SHP77 treated with DMSO at 0.1 percent for 48 hours (cell line): Measurements from ENCODE around the gene DPEP3.
"Not testable (repeated sequence)": the region's sequence is repeated elsewhere in the genome, so short reads cannot be mapped to it uniquely, and the experiment has no call there.

Experiments
- DNase-seq: peaks from one replicate; lab custom pipeline; 2025; lab: John Stamatoyannopoulos, UW

DPEP3 gene

DNA sequence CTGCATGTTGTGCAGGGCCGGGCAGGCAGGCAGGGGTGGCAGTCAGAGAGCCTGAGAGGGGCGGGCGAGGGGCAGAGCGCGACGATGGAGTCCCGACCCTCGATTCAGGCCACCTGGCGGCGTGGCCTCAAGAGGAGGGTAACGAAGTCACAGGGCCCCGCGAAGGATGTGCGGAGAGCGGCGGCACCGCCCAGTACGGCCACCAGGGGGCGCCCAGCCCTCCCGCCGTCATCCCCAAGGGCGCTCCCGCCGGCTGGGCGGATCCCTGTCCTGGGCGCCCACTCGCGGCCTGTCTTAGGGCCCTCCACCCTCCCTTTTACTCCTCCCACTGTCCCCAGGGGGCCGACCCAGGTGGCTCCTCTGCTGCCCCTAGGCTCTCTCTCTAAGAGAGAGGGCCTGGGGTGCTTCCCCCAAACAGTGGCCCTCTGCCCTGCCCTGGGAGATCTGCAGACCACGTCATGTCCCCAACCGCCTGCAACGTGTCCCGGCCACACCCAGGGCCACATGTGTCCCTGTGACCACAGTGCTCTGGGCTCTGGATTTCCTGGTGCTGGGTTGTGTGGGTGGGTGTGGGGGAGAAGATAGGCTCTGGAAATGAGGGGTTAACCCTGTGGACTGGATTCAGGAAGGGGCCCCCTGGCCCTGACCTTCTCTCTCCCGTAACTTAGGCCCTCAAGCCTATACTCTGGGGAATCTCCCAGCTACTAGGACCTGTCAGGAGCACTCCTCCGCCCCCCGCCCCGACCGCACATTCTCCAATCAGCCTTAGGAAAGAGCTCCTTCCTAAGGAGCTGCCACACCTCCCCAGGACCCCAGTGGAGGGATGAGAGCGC, 13.1 kb upstream of the DPEP3 start:
- peak; percentile 41 for DNase-seq

DNA sequence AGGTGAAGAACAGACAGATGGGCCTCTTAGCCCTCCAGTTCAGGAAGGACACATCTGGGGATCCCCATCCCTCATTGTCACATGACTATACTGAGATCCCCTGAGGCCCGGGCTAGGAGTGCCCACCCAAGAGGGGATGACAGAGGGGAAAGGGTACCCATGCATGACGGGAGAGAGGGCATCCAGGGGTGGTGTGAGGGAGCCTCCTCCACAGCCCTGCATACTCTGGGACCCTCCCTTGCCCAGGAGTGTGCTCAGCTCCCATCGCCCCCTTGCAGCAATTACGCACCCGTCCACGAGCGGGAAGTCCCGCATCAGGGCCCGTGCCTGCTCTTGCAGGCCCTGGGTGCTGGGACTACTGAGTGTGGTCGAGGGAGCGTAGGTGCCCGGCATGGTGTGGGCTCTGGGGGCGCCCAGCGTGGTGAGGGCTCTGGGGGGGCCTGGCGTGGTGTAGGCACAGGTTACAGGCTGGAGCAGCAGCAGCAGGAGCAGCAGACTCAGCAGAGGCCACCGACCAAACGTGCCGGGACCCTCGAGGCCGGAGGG, 12.4 kb upstream of the DPEP3 start:
- DNase-seq: no peak

DNA sequence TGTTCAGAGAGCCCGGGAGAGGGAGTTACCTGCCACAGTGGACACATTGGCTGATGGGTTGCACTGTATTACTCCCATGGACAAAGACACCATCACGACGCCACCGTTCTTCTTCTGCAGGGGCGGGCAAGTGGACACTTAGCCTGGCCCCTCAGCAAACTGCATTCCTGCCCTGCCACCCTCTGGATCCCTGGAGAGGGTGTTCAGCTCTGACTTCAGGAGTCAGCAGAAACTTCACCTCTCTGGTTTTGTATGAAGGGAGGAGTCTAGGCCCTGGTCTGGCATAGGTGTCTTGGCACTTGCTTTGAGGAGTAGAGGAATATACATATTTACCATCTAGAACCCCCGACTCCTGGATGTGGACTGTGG, 9.7 kb upstream of the DPEP3 start:
- no peak for DNase-seq

- DNase-seq: no peak
Observed at GRCh38 chr16:67989322-67990017, 9.2 kb upstream of the DPEP3 start.

DNA sequence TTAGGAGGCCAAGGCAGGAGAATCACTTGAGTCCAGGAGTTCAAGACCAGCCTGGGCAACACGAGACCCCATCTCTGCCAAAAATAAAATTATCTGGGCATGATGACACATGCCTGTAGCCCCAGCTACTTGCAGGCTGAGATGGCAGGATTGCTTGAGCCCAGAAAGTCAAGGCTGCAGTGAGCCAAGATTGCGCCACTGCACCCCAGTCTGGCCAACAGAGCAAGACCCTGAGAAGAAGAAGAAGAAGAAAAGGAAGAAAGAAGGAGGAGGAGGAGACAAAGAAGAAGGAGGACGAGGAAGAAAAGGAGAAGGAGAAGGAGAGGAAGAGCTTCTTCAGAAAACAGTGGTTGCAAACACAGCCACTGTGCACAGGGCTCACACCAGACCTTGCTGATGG, 8.4 kb upstream of the DPEP3 start:
- DNase-seq: no peak

DNA sequence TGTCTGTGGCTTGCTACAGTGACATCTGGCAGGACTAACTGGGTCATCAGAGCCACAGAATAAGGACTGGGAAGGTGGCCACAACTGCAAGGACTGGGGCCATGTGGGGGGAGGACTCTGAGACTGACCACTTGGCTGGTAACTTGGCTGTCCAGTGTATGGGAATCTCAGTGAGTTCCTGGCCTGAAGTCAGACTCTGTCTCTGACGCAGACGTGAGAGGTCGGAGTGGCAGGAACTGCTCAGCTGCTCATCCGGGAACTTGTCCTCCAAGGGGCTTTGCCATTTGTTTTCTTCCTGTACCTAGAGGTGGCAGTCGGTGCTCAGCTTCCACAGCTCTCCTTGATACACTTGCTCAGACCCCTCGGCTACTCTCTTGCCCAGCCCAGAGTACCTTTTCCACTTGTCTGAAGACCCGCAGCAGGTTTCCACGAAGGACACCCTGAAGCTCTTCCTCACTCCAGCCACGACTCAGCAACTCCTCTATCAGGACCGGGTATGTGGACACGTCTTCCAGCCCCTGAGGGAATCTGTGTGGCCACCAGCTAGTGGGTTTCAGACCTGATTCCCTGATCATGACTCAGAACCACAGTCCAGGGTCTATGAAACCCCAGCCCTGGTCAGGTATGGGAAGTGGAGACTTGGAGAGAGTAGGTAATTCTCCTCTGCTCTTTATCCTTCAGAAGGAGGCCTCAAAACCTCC, 7.3 kb upstream of the DPEP3 start:
- DNase-seq: no peak

DNA sequence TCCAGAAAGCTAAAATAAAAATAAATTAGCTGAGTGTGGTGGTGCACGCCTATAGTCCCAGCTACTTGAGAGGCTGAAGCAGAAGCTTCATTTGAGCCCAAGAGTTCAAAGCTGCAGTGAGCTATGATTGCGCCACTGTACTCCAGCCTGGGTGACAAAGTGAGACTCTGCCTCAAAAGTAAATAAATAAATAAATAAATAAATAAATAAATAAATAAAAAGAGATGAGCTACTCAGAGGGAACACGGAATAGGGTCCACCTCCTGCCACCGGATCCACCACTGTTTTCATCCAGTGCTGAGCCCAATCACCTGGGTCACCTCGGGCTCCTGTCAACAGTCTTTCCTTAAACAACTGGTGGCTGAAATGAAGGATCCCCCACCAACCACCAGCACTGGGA, 6.7 kb upstream of the DPEP3 start:
- no peak for DNase-seq

DNA sequence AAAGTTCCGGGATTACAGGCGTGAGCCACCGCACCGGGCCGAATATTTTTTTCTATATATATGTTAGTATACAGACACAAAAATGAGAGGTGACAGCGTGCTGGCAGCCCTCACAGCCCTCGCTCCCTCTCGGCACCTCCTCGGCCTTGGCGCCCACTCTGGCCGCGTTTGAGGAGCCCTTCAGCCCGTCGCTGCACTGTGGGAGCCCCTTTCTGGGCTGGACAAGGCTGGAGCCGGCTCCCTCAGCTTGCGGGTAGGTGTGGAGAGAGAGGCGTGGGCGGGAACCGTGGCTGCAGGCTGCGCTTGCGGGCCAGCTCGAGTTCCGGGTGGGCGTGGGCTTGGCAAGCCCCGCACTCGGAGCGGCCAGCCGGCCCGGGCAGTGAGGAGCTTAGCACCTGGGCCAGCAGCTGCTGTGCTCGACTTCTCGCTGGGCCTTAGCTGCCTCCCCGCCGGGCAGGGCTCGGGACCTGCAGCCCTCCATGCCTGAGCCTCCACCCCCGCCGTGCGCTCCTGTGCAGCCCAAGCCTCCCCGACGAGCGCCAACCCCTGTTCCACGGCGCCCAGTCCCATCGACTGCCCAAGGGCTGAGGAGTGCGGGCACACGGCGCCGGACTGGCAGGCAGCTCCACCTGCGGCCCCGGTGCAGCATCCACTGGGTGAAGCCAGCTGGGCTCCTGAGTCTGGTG, 1.9 kb upstream of the DPEP3 start:
- no peak for DNase-seq

- DNase-seq: no peak
Observed at GRCh38 chr16:67977469-67978227, 2.7 kb downstream of the DPEP3 start.

- DNase-seq: no peak
Observed at GRCh38 chr16:67977005-67977404, 3.3 kb downstream of the DPEP3 start.

- no peak for DNase-seq
Observed at GRCh38 chr16:67976205-67976604, 4.1 kb downstream of the DPEP3 start.

DNA sequence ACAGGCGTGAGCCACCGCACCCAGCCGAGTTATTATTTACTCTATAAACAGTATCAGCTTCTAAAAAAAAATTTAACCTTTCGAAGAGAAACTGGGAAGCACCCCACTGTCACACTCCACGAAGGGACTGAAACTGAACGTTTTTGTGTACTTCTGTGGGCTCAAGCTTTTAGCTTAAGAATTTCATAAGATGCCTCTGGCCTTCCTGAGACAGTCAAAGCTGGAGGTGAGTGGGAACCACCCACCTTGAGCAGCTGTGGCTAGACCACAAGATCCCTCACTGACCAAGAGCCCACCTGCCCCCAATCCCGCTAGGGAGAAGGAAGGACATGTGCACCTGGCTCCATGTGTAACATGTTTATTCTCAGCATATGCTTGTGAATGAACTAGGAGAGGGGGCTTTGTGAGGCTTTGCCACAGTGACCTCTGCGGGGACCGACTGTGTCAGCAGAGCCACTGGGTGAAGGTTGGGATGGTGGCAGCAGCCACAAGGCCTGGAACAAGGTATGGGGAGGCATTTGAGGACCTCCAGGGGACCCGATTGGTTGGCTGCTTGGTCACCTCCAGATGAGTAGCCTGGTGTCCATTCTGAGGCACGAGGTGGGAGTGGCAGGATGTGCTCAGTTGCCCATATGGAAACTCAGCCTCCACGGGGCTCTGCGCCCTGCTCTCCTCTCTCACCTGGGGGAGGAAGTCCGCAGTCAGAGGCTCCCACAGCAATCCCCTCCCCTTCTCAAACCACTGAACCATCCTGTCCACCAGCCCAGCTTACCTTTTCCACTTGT, 4.8 kb downstream of the DPEP3 start:
- no peak for DNase-seq

DNA sequence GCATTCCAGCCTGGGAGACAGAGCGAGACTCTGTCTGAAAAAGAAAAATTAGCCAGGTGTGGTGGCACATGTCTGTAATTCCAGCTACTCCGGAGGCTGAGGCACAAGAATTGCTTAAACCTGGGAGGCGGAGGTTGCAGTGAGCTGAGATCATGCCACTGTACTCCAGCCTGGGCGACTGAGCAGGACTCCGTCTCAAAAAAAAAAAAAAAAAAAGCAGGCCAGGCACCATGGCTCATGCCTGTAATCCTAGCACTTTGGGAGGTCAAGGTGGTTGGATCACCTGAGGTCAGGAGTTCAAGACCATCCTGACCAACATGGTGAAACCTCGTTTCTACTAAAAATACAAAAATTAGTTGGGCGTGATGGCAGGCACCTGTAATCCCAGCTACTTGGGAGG, 8.0 kb downstream of the DPEP3 start:
- DNase-seq: not testable (repeated sequence)

- no peak for DNase-seq
Observed at GRCh38 chr16:67971111-67971510, 9.2 kb downstream of the DPEP3 start.

GRCh38 chr16:67969254-67970039, 10.9 kb downstream of the DPEP3 start:
- no peak for DNase-seq

GRCh38 chr16:67968400-67969253, 11.7 kb downstream of the DPEP3 start, which contains the start of gene SLC12A4:
TSS of gene SLC12A4 (minus strand) at chr16:67968637. CDS start at chr16:67968553, 84 bp downstream.
- no peak for DNase-seq

DNA sequence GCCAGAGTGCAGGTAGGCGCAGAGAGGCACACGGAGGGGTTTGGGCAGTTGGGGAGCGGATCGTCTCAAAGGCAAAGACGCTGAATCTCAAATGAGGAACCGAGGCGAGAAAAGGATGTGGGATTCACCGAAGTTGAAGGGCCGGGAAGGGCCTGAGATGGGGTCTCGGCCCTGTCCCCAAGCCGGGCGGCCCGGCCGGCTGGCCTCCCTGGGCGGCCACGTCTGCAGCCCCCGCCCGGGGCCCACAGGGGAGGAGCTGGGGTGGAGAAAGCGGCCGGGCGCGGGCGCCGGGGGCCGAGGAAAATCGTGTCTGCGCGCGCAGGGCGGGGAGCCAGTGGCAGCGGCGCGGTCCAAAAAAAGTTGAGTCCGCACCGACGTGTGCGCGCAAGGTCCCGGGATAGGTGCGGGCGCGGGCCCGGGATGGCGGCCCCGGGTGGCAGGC, 12.3 kb downstream of the DPEP3 start:
- no peak for DNase-seq

- no peak for DNase-seq
Observed at GRCh38 chr16:67967183-67967957, 12.9 kb downstream of the DPEP3 start.
